Keratinocyte (primary cell): ENCODE results near the gene ZNF526. TPM values are rescaled to one million over a fixed set of nuclear protein-coding genes. Genes with fewer than 3 reads are reported as not detected.

Experiments
- DNase-seq: peaks from one replicate; pipeline ENCODE4 v3.0.0-alpha.2; 2011; ENCODE audit warnings: low read depth, missing footprints, low spot score
- FAIRE-seq: peaks from 2 replicates; lab custom pipeline; 2011; peaks lifted over from hg19 to GRCh38; lab: Jason Lieb, UNC
- H2AFZ ChIP-seq: 2 replicates; pipeline ENCODE4 v1.6.0; 2012; ENCODE audit warnings: low read length, control low read depth, inconsistent platforms; ENCODE audit not compliant: control insufficient read depth
- H3K27ac ChIP-seq: 2 replicates; pipeline ENCODE4 v1.5.1; 2011; ENCODE audit warnings: low read length; ENCODE audit not compliant: control insufficient read depth, insufficient read depth
- H3K27me3 ChIP-seq: 3 replicates; pipeline ENCODE4 v1.6.0; 2011; ENCODE audit warnings: low read length; ENCODE audit not compliant: control insufficient read depth, insufficient read depth; ENCODE audit errors: extremely low read depth
- H3K36me3 ChIP-seq, 2 experiments: 2 replicates in 1 of 2; 3 replicates in 1 of 2; pipeline ENCODE4 v1.5.1; 2011; ENCODE audit warnings: low read length in 2 of 2, mild to moderate bottlenecking in 1 of 2; ENCODE audit not compliant: control insufficient read depth in 2 of 2, insufficient read depth in 2 of 2; ENCODE audit errors: extremely low read depth in 1 of 2
- H3K4me1 ChIP-seq: 3 replicates; pipeline ENCODE4 v1.5.1; 2011; ENCODE audit warnings: low read length; ENCODE audit not compliant: control insufficient read depth, insufficient read depth; ENCODE audit errors: extremely low read depth
- H3K4me2 ChIP-seq: 3 replicates; pipeline ENCODE4 v1.6.0; 2011; ENCODE audit warnings: low read depth, low read length; ENCODE audit not compliant: control insufficient read depth, insufficient read depth; ENCODE audit errors: extremely low read depth
- H3K4me3 ChIP-seq, 3 experiments: fragments of 200-600 bp in 1 of 3; sonication (generic) in 1 of 3; 2 replicates in 2 of 3; 3 replicates in 1 of 3; pipeline ENCODE4 v1.5.1; 2011 to 2016; ENCODE audit warnings: low read length in 3 of 3, mild to moderate bottlenecking in 3 of 3, control low read depth in 2 of 3, inconsistent platforms in 1 of 3, low read depth in 1 of 3, mixed read lengths in 1 of 3, mixed run types in 1 of 3, moderate library complexity in 1 of 3; ENCODE audit not compliant: control insufficient read depth in 2 of 3, insufficient read depth in 2 of 3; ENCODE audit errors: extremely low read depth in 1 of 3
- H3K79me2 ChIP-seq: 2 replicates; pipeline ENCODE4 v1.6.0; 2012; ENCODE audit warnings: low read length; ENCODE audit not compliant: control insufficient read depth, insufficient read depth
- H3K9ac ChIP-seq: 3 replicates; pipeline ENCODE4 v1.6.0; 2011; ENCODE audit warnings: low read length; ENCODE audit not compliant: control insufficient read depth, insufficient read depth; ENCODE audit errors: extremely low read depth
- H3K9me1 ChIP-seq: 3 replicates; pipeline ENCODE4 v1.6.0; 2011; ENCODE audit warnings: low read length; ENCODE audit not compliant: control insufficient read depth, insufficient read depth; ENCODE audit errors: extremely low read depth
- H3K9me3 ChIP-seq: 2 replicates; pipeline ENCODE4 v1.5.1; 2012; ENCODE audit warnings: low read depth, low read length; ENCODE audit not compliant: control insufficient read depth
- H4K20me1 ChIP-seq: 3 replicates; pipeline ENCODE4 v1.6.0; 2011; ENCODE audit warnings: low read length; ENCODE audit not compliant: control insufficient read depth, insufficient read depth; ENCODE audit errors: extremely low read depth
- EZH2 ChIP-seq: IDR thresholded peaks from one replicate; pipeline ENCODE4 v1.6.1; 2012; ENCODE audit warnings: inconsistent platforms, mild to moderate bottlenecking, low read length, moderate library complexity
- dilution Hi-C: fragments of 300-500 bp; cut with MboI; formaldehyde crosslinking; loops from one replicate; pipeline ENCODE4 v1.7.0; 2020; ENCODE audit warnings: low sequenced_read_pairs; ENCODE audit not compliant: extremely low pct_ligation_motif_present
- polyA plus RNA-seq, 5 experiments: library from polyadenylated mRNA; depleted of rRNA in 3 of 5; stranded (reverse) in 3 of 5; stranded (forward) in 1 of 5; unstranded in 1 of 5; fragments of >200 nt; gene quantifications; 1 replicate in 1 of 5; 2 replicates in 3 of 5; 3 replicates in 1 of 5; pipeline versions ENCODE4 v1.2.1 to v1.2.3, GENCODE V29; 2011 to 2012; ENCODE audit warnings: missing spikeins in 2 of 5, low read depth in 1 of 5, low replicate concordance in 1 of 5
- TF ChIP-seq, protein P1 (sequence below), 3 experiments: IDR thresholded peaks in 1 of 3; conservative IDR thresholded peaks in 1 of 3; optimal IDR thresholded peaks in 1 of 3; 2 replicates in 2 of 3; 3 replicates in 1 of 3; pipeline versions ENCODE3 to v1.5.1; 2011; ENCODE audit warnings: low read length in 3 of 3, mild to moderate bottlenecking in 3 of 3, moderate library complexity in 2 of 3, control low read depth in 1 of 3, inconsistent platforms in 1 of 3; ENCODE audit not compliant: insufficient read depth in 2 of 3; ENCODE audit errors: extremely low read depth in 1 of 3

The ZNF526 gene
- polyA plus RNA-seq, 1 donor (not counting 4 experiments of a cell fraction or from before 2014, with no cell fraction given): 5.4 TPM

DNA sequence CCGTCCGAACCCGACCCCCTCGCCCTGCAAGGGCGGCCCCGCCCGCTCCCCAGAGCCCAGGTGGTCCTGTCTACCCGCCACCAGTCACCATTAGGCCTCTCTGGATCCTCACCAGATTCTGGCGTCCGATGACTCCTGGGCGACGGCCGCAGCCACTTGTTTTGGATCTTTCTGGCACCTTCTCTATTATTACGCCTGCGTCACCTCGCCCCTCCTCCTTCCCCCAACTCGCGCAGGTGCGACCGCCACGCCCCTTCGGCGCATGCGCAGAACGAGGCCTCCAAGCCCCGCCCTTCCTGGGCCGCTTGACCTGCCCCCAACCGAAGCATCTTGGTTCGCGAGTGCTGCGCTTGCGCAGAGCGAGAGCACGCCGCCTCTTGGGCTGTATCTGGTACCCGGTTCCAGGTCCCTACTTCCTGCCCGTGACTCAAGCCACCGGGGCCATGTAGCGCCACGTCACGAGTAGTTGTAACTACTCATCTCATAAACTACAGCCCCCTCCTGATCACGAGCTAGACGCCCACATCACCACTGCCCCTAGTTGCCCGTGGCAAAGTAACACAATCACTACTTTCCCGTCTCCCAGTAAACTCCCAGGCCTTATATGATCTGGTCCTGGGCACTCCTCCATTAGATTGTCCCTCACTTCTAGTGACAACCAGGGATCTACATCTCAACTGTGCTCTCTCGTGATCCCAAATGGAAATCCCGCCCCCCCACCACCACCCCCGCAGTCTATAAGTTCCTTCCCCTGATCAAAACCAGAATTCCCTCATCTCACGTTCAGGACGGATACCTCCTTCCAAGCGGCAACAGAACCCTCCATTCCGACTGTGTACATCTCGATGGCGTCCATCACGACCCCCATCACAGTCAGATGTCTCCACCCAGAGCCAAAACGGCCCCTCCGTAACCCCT lies 2.3 kb upstream of the ZNF526 start, which contains the start of gene DEDD2:
Gene DEDD2, minus strand, starts transcription at position 158 of the 918 bp plus-strand sequence. CDS start 670 bp downstream, outside the sequence.
- Histone ChIP-seq H3K9ac (peak within 1 kb of the TSS; percentile 82), H3K27ac (peak within 1 kb of the TSS; percentile 90), H3K27me3 (no peaks in the 10 kb centered on the region), H3K9me1 (peaks cover 2% of the 10 kb centered on the region), H3K4me3 (peak within 1 kb of the TSS; percentile 80 to 93 (median 92)), H3K4me2 (peak within 1 kb of the TSS; percentile 92), H3K4me1 (peaks cover 35% of the 10 kb centered on the region), H3K79me2 (peaks cover 73% of the 10 kb centered on the region), H3K9me3 (no peaks in the 10 kb centered on the region), H4K20me1 (peaks cover 6% of the 10 kb centered on the region), H3K36me3 (peaks cover 14 to 31% of the 10 kb centered on the region in 2 experiments), H2AFZ (peak within 1 kb of the TSS; percentile 86)
- dilution Hi-C loops: no loop called here
- peak; percentile 99 for DNase-seq
- peak; percentile 86 for FAIRE-seq
- TF ChIP-seq, protein P1, sequence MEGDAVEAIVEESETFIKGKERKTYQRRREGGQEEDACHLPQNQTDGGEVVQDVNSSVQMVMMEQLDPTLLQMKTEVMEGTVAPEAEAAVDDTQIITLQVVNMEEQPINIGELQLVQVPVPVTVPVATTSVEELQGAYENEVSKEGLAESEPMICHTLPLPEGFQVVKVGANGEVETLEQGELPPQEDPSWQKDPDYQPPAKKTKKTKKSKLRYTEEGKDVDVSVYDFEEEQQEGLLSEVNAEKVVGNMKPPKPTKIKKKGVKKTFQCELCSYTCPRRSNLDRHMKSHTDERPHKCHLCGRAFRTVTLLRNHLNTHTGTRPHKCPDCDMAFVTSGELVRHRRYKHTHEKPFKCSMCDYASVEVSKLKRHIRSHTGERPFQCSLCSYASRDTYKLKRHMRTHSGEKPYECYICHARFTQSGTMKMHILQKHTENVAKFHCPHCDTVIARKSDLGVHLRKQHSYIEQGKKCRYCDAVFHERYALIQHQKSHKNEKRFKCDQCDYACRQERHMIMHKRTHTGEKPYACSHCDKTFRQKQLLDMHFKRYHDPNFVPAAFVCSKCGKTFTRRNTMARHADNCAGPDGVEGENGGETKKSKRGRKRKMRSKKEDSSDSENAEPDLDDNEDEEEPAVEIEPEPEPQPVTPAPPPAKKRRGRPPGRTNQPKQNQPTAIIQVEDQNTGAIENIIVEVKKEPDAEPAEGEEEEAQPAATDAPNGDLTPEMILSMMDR (optimal IDR thresholded peaks at IDR 0.05 in 1 of 3, IDR thresholded peaks at IDR 0.05 in 1 of 3, conservative IDR thresholded peaks at IDR 0.05 in 1 of 3; ENCODE audit: extremely low read depth in 1 of 3, insufficient read depth in 2 of 3, low read length in 3 of 3): peak in 1 of 3 experiments; percentile 6
- TF ChIP-seq EZH2: no peak

GRCh38 chr19:42220751-42221097 lies 612 bp downstream of the ZNF526 start:
- Histone ChIP-seq H3K36me3 (peaks cover 16 to 24% of the 10 kb centered on the region in 2 experiments), H3K4me1 (peaks cover 28% of the 10 kb centered on the region), H3K4me3 (peak overlapping the region; percentile 94 to 97 (median 95)), H2AFZ (no peak overlapping the region), H3K27ac (peak overlapping the region; percentile 90), H3K9ac (peak overlapping the region; percentile 94), H3K9me3 (no peaks in the 10 kb centered on the region), H3K27me3 (no peaks in the 10 kb centered on the region), H3K4me2 (peak overlapping the region; percentile 88), H4K20me1 (peaks cover 4% of the 10 kb centered on the region), H3K9me1 (peaks cover 2% of the 10 kb centered on the region), H3K79me2 (peaks cover 64% of the 10 kb centered on the region)
- DNase-seq (no peak), FAIRE-seq (no peak)
- dilution Hi-C loops: no loop called here
- TF ChIP-seq, protein P1 (optimal IDR thresholded peaks at IDR 0.05 in 1 of 3, IDR thresholded peaks at IDR 0.05 in 1 of 3, conservative IDR thresholded peaks at IDR 0.05 in 1 of 3; ENCODE audit: extremely low read depth in 1 of 3, insufficient read depth in 2 of 3, low read length in 3 of 3): no peak
- TF ChIP-seq EZH2: no peak
